Gastroesophageal sphincter (tissue), 3 donors: ENCODE results near the gene TMEM51.

Source experiments
- CTCF ChIP-seq, 4 experiments: fragments of 200-600 bp in 2 of 4; fragments of 450-650 bp in 2 of 4; sonication (generic) in 1 of 4; IDR thresholded peaks; one replicate each; pipeline ENCODE4 v1.5.1; 2017 to 2019; ENCODE audit warnings: antibody characterized with exemption in 4 of 4, mild to moderate bottlenecking in 2 of 4, moderate library complexity in 2 of 4
- POLR2A ChIP-seq, 2 donors: fragments of 450-650 bp; IDR thresholded peaks; one replicate each; pipeline ENCODE4 v1.6.1; 2017; ENCODE audit warnings: antibody characterized with exemption in 2 of 2, mild to moderate bottlenecking in 2 of 2, moderate library complexity in 1 of 2
- POLR2AphosphoS5 ChIP-seq: sonication (generic); formaldehyde crosslinking; IDR thresholded peaks from one replicate; pipeline ENCODE4 v1.6.1; 2017; ENCODE audit warnings: antibody characterized with exemption

- TF ChIP-seq CTCF (IDR thresholded peaks at IDR 0.05) = no peak
- TF ChIP-seq POLR2AphosphoS5 = no peak
- no peak for TF ChIP-seq POLR2A (IDR thresholded peaks at IDR 0.05)
These were observed 17.8 kb downstream of the TMEM51 start for GRCh38 chr1:15171271-15171908.
